H1 (cell line): Measurements from ENCODE around the gene C10orf95. TPM values are rescaled to one million over a fixed set of nuclear protein-coding genes. Genes with fewer than 3 reads are reported as not detected.
A peak's percentile ranks its signal among the peaks of the same experiment; 100 is the strongest.

Experiments used
- CTCF ChIA-PET: fragments of 300-600 bp; sonication (Branson Sonifier 250); formaldehyde crosslinking; loops from one replicate; lab custom pipeline; 2021; ENCODE audit not compliant: partially characterized antibody; lab: Charles Lee
- POLR2A ChIA-PET: fragments of 300-600 bp; sonication (Branson Sonifier 250); formaldehyde crosslinking; loops from one replicate; lab custom pipeline; 2021; ENCODE audit warnings: inconsistent platforms; ENCODE audit not compliant: partially characterized antibody; lab: Charles Lee
- DNase-seq, 2 experiments: peaks; one replicate each; pipeline versions ENCODE4 v3.0.0 to v3.0.0-alpha.2; 2010 to 2022; ENCODE audit warnings: low spot score in 2 of 2, low read depth in 1 of 2, mixed read lengths in 1 of 2
- FAIRE-seq: peaks from 2 replicates; lab custom pipeline; 2011; peaks lifted over from hg19 to GRCh38; lab: Jason Lieb, UNC
- H2AFZ ChIP-seq: 2 replicates; pipeline ENCODE4 v1.8.1; 2012; ENCODE audit warnings: low read length, inconsistent platforms
- H2AK5ac ChIP-seq: 2 replicates; pipeline ENCODE4 v1.6.1; 2013; ENCODE audit warnings: low read depth, low read length
- H2BK120ac ChIP-seq: replicated peaks from 2 replicates; pipeline ENCODE3; 2013; ENCODE audit warnings: low read depth, low read length, inconsistent platforms
- H2BK12ac ChIP-seq: 2 replicates; pipeline ENCODE4 v1.6.1; 2013; ENCODE audit warnings: low read depth, low read length
- H2BK15ac ChIP-seq: 2 replicates; pipeline ENCODE4 v1.6.1; 2013; ENCODE audit warnings: low read length
- H2BK20ac ChIP-seq: 2 replicates; pipeline ENCODE4 v1.6.1; 2013; ENCODE audit warnings: low read length
- H2BK5ac ChIP-seq: 2 replicates; pipeline ENCODE4 v1.6.1; 2013; ENCODE audit warnings: low read depth, low read length
- H3K14ac ChIP-seq: 2 replicates; pipeline ENCODE4 v1.6.1; 2013; ENCODE audit warnings: inconsistent platforms; ENCODE audit not compliant: insufficient read length
- H3K18ac ChIP-seq: 2 replicates; pipeline ENCODE4 v1.6.1; 2013; ENCODE audit warnings: low read length; ENCODE audit errors: extremely low read depth
- H3K23ac ChIP-seq: 2 replicates; pipeline ENCODE4 v1.6.1; 2013; ENCODE audit warnings: inconsistent platforms; ENCODE audit not compliant: insufficient read length
- H3K23me2 ChIP-seq: 2 replicates; pipeline ENCODE4 v1.6.1; 2013; ENCODE audit warnings: low read depth, low read length
- H3K27ac ChIP-seq: 2 replicates; pipeline ENCODE4 v1.6.1; 2011; ENCODE audit warnings: low read depth, low read length, inconsistent platforms
- H3K27me3 ChIP-seq, 4 experiments: replicated peaks in 1 of 4; 1 replicate in 1 of 4; 2 replicates in 3 of 4; pipeline versions ENCODE4 v1.6.1 to v1.8.1; 2011 to 2013; ENCODE audit warnings: low read length in 3 of 4, mild to moderate bottlenecking in 3 of 4, inconsistent platforms in 2 of 4, mixed read lengths in 2 of 4, moderate library complexity in 1 of 4; ENCODE audit not compliant: control insufficient read depth in 3 of 4, insufficient read depth in 3 of 4; ENCODE audit errors: extremely low read depth in 1 of 4
- H3K36me3 ChIP-seq, 4 experiments: 2 replicates each; pipeline versions ENCODE4 v1.6.1 to v1.8.1; 2011 to 2013; ENCODE audit warnings: mild to moderate bottlenecking in 4 of 4, low read length in 3 of 4, moderate library complexity in 2 of 4, control low read depth in 1 of 4, inconsistent platforms in 1 of 4; ENCODE audit not compliant: insufficient read depth in 4 of 4, control insufficient read depth in 2 of 4
- H3K4ac ChIP-seq: replicated peaks from 2 replicates; pipeline ENCODE3; 2013; ENCODE audit warnings: low read length, low read depth, mixed read lengths, inconsistent platforms; ENCODE audit not compliant: insufficient read length
- H3K4me1 ChIP-seq, 4 experiments: replicated peaks in 1 of 4; 1 replicate in 1 of 4; 2 replicates in 3 of 4; pipeline versions ENCODE4 v1.6.1 to v1.8.1; 2011 to 2013; ENCODE audit warnings: low read length in 3 of 4, inconsistent platforms in 2 of 4, mixed read lengths in 1 of 4; ENCODE audit not compliant: insufficient read depth in 4 of 4, control insufficient read depth in 3 of 4
- H3K4me2 ChIP-seq, 2 experiments: 2 replicates each; pipeline versions ENCODE4 v1.6.1 to v1.8.1; 2011 to 2013; ENCODE audit warnings: low read depth in 2 of 2, low read length in 2 of 2, control low read depth in 1 of 2, inconsistent platforms in 1 of 2, mild to moderate bottlenecking in 1 of 2; ENCODE audit not compliant: insufficient read depth in 1 of 2
- H3K4me3 ChIP-seq, 4 experiments: fragments of 200-600, 300-600 bp in 1 of 4; sonication (generic), shearing (Covaris generic), sonication (Bioruptor Twin) in 1 of 4; 2 replicates each; pipeline versions ENCODE4 v1.5.1 to v1.8.1; 2011 to 2016; ENCODE audit warnings: low read length in 4 of 4, low read depth in 3 of 4, control low read depth in 2 of 4, inconsistent platforms in 2 of 4, mild to moderate bottlenecking in 2 of 4, mixed read lengths in 1 of 4, moderate library complexity in 1 of 4; ENCODE audit not compliant: insufficient read depth in 2 of 4; ENCODE audit errors: extremely low read depth in 1 of 4
- H3K56ac ChIP-seq: replicated peaks from 2 replicates; pipeline ENCODE3; 2013; ENCODE audit warnings: low read depth, mild to moderate bottlenecking, mixed read lengths, low read length, inconsistent platforms; ENCODE audit not compliant: insufficient read length
- H3K79me1 ChIP-seq: 2 replicates; pipeline ENCODE4 v1.6.1; 2013; ENCODE audit warnings: low read depth, low read length, control low read depth
- H3K79me2 ChIP-seq, 2 experiments: 2 replicates each; pipeline versions ENCODE4 v1.6.1 to v1.8.1; 2012 to 2013; ENCODE audit warnings: low read length in 2 of 2, mild to moderate bottlenecking in 2 of 2, inconsistent platforms in 1 of 2; ENCODE audit not compliant: insufficient read depth in 2 of 2, control insufficient read depth in 1 of 2
- H3K9ac ChIP-seq, 4 experiments: replicated peaks in 1 of 4; 1 replicate in 1 of 4; 2 replicates in 3 of 4; pipeline versions ENCODE4 v1.6.1 to v1.8.1; 2011 to 2013; ENCODE audit warnings: low read depth in 3 of 4, low read length in 3 of 4, control low read depth in 2 of 4, mild to moderate bottlenecking in 2 of 4, moderate library complexity in 2 of 4, inconsistent platforms in 1 of 4; ENCODE audit errors: extremely low read depth in 1 of 4
- H3K9me3 ChIP-seq, 2 experiments: 2 replicates each; pipeline versions ENCODE4 v1.6.1 to v1.8.1; 2012 to 2013; ENCODE audit warnings: mild to moderate bottlenecking in 2 of 2, moderate library complexity in 2 of 2, control low read depth in 1 of 2, inconsistent platforms in 1 of 2, low read depth in 1 of 2, low read length in 1 of 2, mixed read lengths in 1 of 2; ENCODE audit not compliant: insufficient read depth in 2 of 2
- H4K20me1 ChIP-seq, 2 experiments: replicated peaks in 1 of 2; 2 replicates each; pipeline versions ENCODE3 to v1.8.1; 2011 to 2013; ENCODE audit warnings: inconsistent platforms in 2 of 2, low read length in 2 of 2, mild to moderate bottlenecking in 1 of 2; ENCODE audit not compliant: insufficient read depth in 2 of 2, control insufficient read depth in 1 of 2
- H4K5ac ChIP-seq: 2 replicates; pipeline ENCODE4 v1.6.1; 2013; ENCODE audit warnings: low read length, low read depth, mixed read lengths, inconsistent platforms; ENCODE audit not compliant: insufficient read length
- H4K8ac ChIP-seq: 2 replicates; pipeline ENCODE4 v1.8.0; 2013; ENCODE audit warnings: mild to moderate bottlenecking, moderate library complexity, low read length, inconsistent platforms; ENCODE audit not compliant: insufficient read depth; ENCODE audit errors: extremely low read depth
- H4K91ac ChIP-seq: replicated peaks from 2 replicates; pipeline ENCODE3; 2013; ENCODE audit warnings: low read length, mixed read lengths, inconsistent platforms; ENCODE audit not compliant: insufficient read length
- ASH2L ChIP-seq: fragments of 200-600, 300-600 bp; sonication (generic); IDR thresholded peaks from one replicate; pipeline ENCODE4 v1.7.1; 2017; ENCODE audit warnings: low read length
- BCL11A ChIP-seq, 2 experiments: IDR thresholded peaks; one replicate each; pipeline ENCODE4 v1.6.1; 2011; ENCODE audit warnings: low read depth in 2 of 2, low read length in 2 of 2, mild to moderate bottlenecking in 2 of 2
- CEBPB ChIP-seq: IDR thresholded peaks from 2 replicates; pipeline ENCODE4 v1.6.1; 2012; ENCODE audit warnings: low read depth, low read length
- EP300 ChIP-seq, 2 experiments: IDR thresholded peaks; 1 replicate in 1 of 2; 2 replicates in 1 of 2; pipeline ENCODE4 v1.6.1; 2011 to 2012; ENCODE audit warnings: low read depth in 2 of 2, low read length in 2 of 2, mild to moderate bottlenecking in 2 of 2, borderline replicate concordance in 1 of 2, inconsistent platforms in 1 of 2, moderate library complexity in 1 of 2
- KDM1A ChIP-seq: fragments of 200-600, 300-600 bp; sonication (generic); IDR thresholded peaks from 2 replicates; pipeline ENCODE4 v1.7.1; 2016; ENCODE audit warnings: mild to moderate bottlenecking, low read length, borderline replicate concordance
- NRF1 ChIP-seq: IDR thresholded peaks from 2 replicates; pipeline ENCODE4 v1.6.1; 2011; ENCODE audit warnings: mild to moderate bottlenecking, low read depth, low read length, improper control_type of control experiment
- SP4 ChIP-seq: IDR thresholded peaks from 2 replicates; pipeline ENCODE4 v1.6.1; 2012; ENCODE audit warnings: low read length, inconsistent platforms
- TCF12 ChIP-seq: IDR thresholded peaks from 2 replicates; pipeline ENCODE4 v1.6.1; 2011; ENCODE audit warnings: low read depth, mild to moderate bottlenecking, low read length
- WGBS, 2 experiments: shearing (Covaris generic) in 1 of 2; methylation state at CpG; one replicate each; pipeline versions ENCODE4 v1.1.6 to v1.1.7; 2013 to 2015; ENCODE audit warnings: low lambda C conversion rate in 2 of 2, mixed read lengths in 2 of 2, inconsistent platforms in 1 of 2, low coverage in 1 of 2, missing lambda C conversion rate in 1 of 2; ENCODE audit not compliant: insufficient replicate concordance in 2 of 2, insufficient coverage in 1 of 2, insufficient read length in 1 of 2; ENCODE audit errors: extremely low coverage in 1 of 2, missing lambda C conversion rate in 1 of 2; 5-methylcytosine and 5-hydroxymethylcytosine counted together
- polyA plus RNA-seq, 7 experiments: library from polyadenylated mRNA; depleted of rRNA in 3 of 7; stranded (reverse) in 5 of 7; unstranded in 2 of 7; fragments of >200 nt in 5 of 7; fragments of 200-250 nt in 2 of 7; gene quantifications; 1 replicate in 5 of 7; 2 replicates in 1 of 7; 4 replicates in 1 of 7; pipeline versions ENCODE4 v1.2.1 to v1.2.3, GENCODE V29; 2011 to 2013; ENCODE audit warnings: missing spikeins in 2 of 7, mixed read lengths in 2 of 7
- total RNA-seq: library from RNA; stranded (reverse); fragmentation: NEBNext Ultra II Directional; extraction: Animal tissue kit (Norgen Biotek cat#: 25700); gene quantifications from 2 replicates; pipeline ENCODE4 v1.2.1, GENCODE V29; 2021

C10orf95 gene
- total and polyA plus RNA-seq, 2 of the 8 experiments (the other 6 are each of a cell fraction or from before 2014, with no cell fraction given), result 0.34 to 0.48 TPM

GRCh38 chr10:102434394-102435132, 16.8 kb downstream of the C10orf95 start:
- Histone ChIP-seq H3K27ac (no peak overlapping the region), H3K79me1 (no peaks in the 10 kb centered on the region), H3K4ac (no peak overlapping the region), H2BK12ac (no peak overlapping the region), H3K23me2 (peaks cover 9% of the 10 kb centered on the region), H2BK15ac (no peak overlapping the region), H2BK120ac (no peak overlapping the region), H3K4me1 (peaks cover 0 to 18% (median 13%) of the 10 kb centered on the region in 4 experiments; a peak in 6 of 7 replicates), H3K14ac (no peak overlapping the region), H3K4me3 (peak overlapping the region in 2 of 4 experiments; percentile 2 to 52; a peak in 1 of 8 replicates), H4K91ac (no peak overlapping the region), H4K5ac (no peak overlapping the region), H3K4me2 (peak overlapping the region; percentile 62 to 74), H3K27me3 (peaks cover 13 to 37% (median 34%) of the 10 kb centered on the region in 4 experiments), H3K79me2 (no peaks in the 10 kb centered on the region; a peak in 1 of 4 replicates), H3K9me3 (no peaks in the 10 kb centered on the region), H2BK20ac (no peak overlapping the region), H3K23ac (no peak overlapping the region), H2AFZ (no peak overlapping the region), H4K20me1 (no peaks in the 10 kb centered on the region), H2AK5ac (0 out of 2 replicates have a peak overlapping the region, but pooled peaks have one; percentile 24), H3K18ac (no peak overlapping the region), H3K36me3 (no peaks in the 10 kb centered on the region; a peak in 1 of 8 replicates), H2BK5ac (no peak overlapping the region), H4K8ac (no peak overlapping the region)
- FAIRE-seq, result no peak
- 26% methylated on average over 7 of the region's 9 CpGs; no CpG with 5 or more reads in 1 of the 2 experiments for WGBS, 2 experiments
- no peak for DNase-seq
- POLR2A ChIA-PET, result interaction anchor here (0.6 to 9.0 kb wide), 5 partner anchors 13 to 211 kb away, joined by 3 to 75 read pairs (median 23); partner anchors contain the start of genes C10orf95 and FBXL15
- CTCF ChIA-PET, result interaction anchor here (1.0 to 7.5 kb wide), 11 partner anchors 8 to 51 kb away, joined by 4 to 40 read pairs (median 8); partner anchors contain the start of genes C10orf95, FBXL15 and NFKB2
- TF ChIP-seq SP4 (no peak), EP300 (IDR thresholded peaks at IDR 0.05; ENCODE audit: borderline replicate concordance in 1 of 2, low read depth in 2 of 2, low read length in 2 of 2) (no peak), ASH2L (no peak), CEBPB (peak; percentile 77), BCL11A (IDR thresholded peaks at IDR 0.05; ENCODE audit: low read depth in 2 of 2, low read length in 2 of 2) (no peak), NRF1 (no peak), KDM1A (no peak), TCF12 (no peak)
- TF ChIP-seq, all 59 proteins: peak for 1
- Histone ChIP-seq H3K56ac (no peak overlapping the region), H3K9ac (no peak overlapping the region)
